ENCODE measurements around the gene ARHGEF37.

- TF ChIP-seq CTCF (IDR thresholded peaks at IDR 0.05) (peak; percentile 13 to 33 (median 30)), POLR2A (IDR thresholded peaks at IDR 0.05) (no peak)
Observed at GRCh38 chr5:149656576-149657182, 75.4 kb downstream of the ARHGEF37 start.

Measured in breast epithelium (tissue), 3 donors.